Measurements from ENCODE around the gene SGCD. TPM values are rescaled to one million over a fixed set of nuclear protein-coding genes. Genes with fewer than 3 reads are reported as not detected.
"Not testable (repeated sequence)": the region's sequence is repeated elsewhere in the genome, so short reads cannot be mapped to it uniquely, and the experiment has no call there.

SGCD gene
- total RNA-seq, 2 experiments from 2014 or later, result not detected

DNA sequence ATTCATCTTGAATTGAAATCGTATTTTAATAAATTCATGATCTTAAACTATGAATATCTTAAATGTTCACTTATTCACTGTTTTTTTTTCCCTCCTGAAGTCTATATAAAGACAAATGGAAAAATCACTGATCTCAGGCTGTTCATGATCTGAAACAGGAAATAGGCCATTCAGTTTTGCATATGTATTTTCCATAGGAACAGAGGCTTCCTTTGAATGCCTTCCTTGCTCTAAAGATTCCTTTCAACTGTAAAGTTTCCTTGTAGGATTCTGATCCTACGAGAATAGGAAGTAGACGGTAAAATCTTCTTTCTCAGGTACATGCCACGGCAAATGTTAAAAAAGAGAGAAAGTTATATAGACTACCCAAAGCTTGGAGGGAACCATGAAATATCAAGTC lies 328.8 kb downstream of the SGCD start:
- H3K9me2 ChIP-seq (ENCODE audit: insufficient read depth, low read length), result no peaks in the 10 kb centered on the region
- TF ChIP-seq EZH2phosphoT487 (IDR thresholded peaks at IDR 0.05; ENCODE audit: borderline replicate concordance, low read depth, low read length), result no peak
- TF ChIP-seq, protein P1, sequence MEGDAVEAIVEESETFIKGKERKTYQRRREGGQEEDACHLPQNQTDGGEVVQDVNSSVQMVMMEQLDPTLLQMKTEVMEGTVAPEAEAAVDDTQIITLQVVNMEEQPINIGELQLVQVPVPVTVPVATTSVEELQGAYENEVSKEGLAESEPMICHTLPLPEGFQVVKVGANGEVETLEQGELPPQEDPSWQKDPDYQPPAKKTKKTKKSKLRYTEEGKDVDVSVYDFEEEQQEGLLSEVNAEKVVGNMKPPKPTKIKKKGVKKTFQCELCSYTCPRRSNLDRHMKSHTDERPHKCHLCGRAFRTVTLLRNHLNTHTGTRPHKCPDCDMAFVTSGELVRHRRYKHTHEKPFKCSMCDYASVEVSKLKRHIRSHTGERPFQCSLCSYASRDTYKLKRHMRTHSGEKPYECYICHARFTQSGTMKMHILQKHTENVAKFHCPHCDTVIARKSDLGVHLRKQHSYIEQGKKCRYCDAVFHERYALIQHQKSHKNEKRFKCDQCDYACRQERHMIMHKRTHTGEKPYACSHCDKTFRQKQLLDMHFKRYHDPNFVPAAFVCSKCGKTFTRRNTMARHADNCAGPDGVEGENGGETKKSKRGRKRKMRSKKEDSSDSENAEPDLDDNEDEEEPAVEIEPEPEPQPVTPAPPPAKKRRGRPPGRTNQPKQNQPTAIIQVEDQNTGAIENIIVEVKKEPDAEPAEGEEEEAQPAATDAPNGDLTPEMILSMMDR (conservative IDR thresholded peaks at IDR 0.05; ENCODE audit: low read length), result no peak
- H2AFZ ChIP-seq (ENCODE audit: low read length), result peak overlapping the region; percentile 17
- peaks cover 12% of the 10 kb centered on the region for H3K4me1 ChIP-seq (ENCODE audit: insufficient read depth, low read length, poor library complexity, severe bottlenecking)
- H3K9me3 ChIP-seq (ENCODE audit: low read length), result no peaks in the 10 kb centered on the region
- DNase-seq (ENCODE audit: low spot score), result no peak
- H3K4me2 ChIP-seq (ENCODE audit: low read length), result peak overlapping the region; percentile 15
- H3K36me3 ChIP-seq (ENCODE audit: insufficient read depth, low read length), result no peaks in the 10 kb centered on the region
- H4K20me1 ChIP-seq (ENCODE audit: insufficient read depth, low read length), result no peaks in the 10 kb centered on the region
- no peak overlapping the region for H3K27ac ChIP-seq (ENCODE audit: low read depth, low read length, poor library complexity, severe bottlenecking)
- CTCF ChIA-PET (ENCODE audit: unreplicated experiment), result no interaction called here
- intact Hi-C loops (cut with micrococcal nuclease; ENCODE audit: unreplicated experiment), result no loop called here
- H3K4me3 ChIP-seq (ENCODE audit: low read depth, low read length, poor library complexity, severe bottlenecking), result no peak overlapping the region
- POLR2A ChIA-PET, result interaction anchor here (1.0 to 1.3 kb wide), 2 partner anchors 11 to 95 kb away, joined by 3 to 4 read pairs; no protein-coding TSS in a partner anchor
- no peaks in the 10 kb centered on the region for H3K79me2 ChIP-seq (ENCODE audit: insufficient read depth, low read depth, low read length)
- no TSS peak for BruUV-seq (replicated peaks)

DNA sequence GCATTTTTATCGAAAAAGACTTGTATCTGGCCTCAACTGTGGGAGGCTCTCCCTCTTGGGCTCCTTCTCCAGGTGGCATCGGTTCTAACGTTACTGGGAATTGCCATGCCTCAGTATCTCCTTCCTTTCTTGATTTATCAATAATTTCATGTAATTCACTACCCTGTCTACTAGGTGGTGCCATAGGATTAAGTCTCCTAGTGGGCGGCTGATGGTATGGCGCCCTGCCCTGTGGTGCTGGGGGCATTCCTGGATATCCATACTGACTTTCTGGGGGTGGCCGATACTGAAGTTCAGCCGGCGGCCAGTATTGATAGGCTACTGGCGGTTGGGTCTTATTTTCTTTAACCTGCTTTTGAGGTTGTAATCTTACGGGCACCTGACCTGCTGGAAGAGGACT lies 337.9 kb downstream of the SGCD start:
- H3K79me2 ChIP-seq (ENCODE audit: insufficient read depth, low read depth, low read length); H3K27ac ChIP-seq (ENCODE audit: low read depth, low read length, poor library complexity, severe bottlenecking); H3K9me3 ChIP-seq (ENCODE audit: low read length); POLR2A ChIA-PET; H4K20me1 ChIP-seq (ENCODE audit: insufficient read depth, low read length); CTCF ChIA-PET (ENCODE audit: unreplicated experiment); H3K36me3 ChIP-seq (ENCODE audit: insufficient read depth, low read length); DNase-seq (ENCODE audit: low spot score); intact Hi-C loops (cut with micrococcal nuclease; ENCODE audit: unreplicated experiment); H2AFZ ChIP-seq (ENCODE audit: low read length); H3K4me2 ChIP-seq (ENCODE audit: low read length); H3K9me2 ChIP-seq (ENCODE audit: insufficient read depth, low read length); BruUV-seq (replicated peaks); H3K4me3 ChIP-seq (ENCODE audit: low read depth, low read length, poor library complexity, severe bottlenecking); H3K4me1 ChIP-seq (ENCODE audit: insufficient read depth, low read length, poor library complexity, severe bottlenecking): not testable (repeated sequence)
- TF ChIP-seq, protein P1 (conservative IDR thresholded peaks at IDR 0.05; ENCODE audit: low read length), result 0 out of 2 replicates have a peak, but pooled peaks have one; percentile 15

DNA sequence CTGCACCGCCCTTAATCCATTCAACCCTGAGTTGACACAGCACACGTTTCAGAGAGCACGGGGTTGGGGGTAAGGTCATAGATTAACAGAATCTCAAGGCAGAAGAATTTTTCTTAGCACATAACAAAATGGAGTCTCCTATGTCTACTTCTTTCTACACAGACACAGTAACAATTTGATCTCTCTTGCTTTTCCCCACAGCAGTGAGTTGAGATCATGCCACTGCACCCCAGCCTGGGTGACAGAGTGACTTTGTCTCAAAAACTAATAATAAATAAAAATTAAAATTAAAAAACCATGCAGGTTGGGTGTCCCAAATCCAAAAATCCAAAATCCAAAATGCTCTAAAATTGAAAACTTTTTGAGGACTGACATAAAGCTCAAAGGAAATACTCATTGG lies 339.7 kb downstream of the SGCD start:
- DNase-seq (ENCODE audit: low spot score); H3K9me2 ChIP-seq (ENCODE audit: insufficient read depth, low read length); H2AFZ ChIP-seq (ENCODE audit: low read length); BruUV-seq (replicated peaks); H3K36me3 ChIP-seq (ENCODE audit: insufficient read depth, low read length); H3K27ac ChIP-seq (ENCODE audit: low read depth, low read length, poor library complexity, severe bottlenecking); H3K79me2 ChIP-seq (ENCODE audit: insufficient read depth, low read depth, low read length); H3K4me3 ChIP-seq (ENCODE audit: low read depth, low read length, poor library complexity, severe bottlenecking); H3K4me2 ChIP-seq (ENCODE audit: low read length); H3K4me1 ChIP-seq (ENCODE audit: insufficient read depth, low read length, poor library complexity, severe bottlenecking); H4K20me1 ChIP-seq (ENCODE audit: insufficient read depth, low read length); H3K9me3 ChIP-seq (ENCODE audit: low read length); CTCF ChIA-PET (ENCODE audit: unreplicated experiment); intact Hi-C loops (cut with micrococcal nuclease; ENCODE audit: unreplicated experiment): not testable (repeated sequence)
- POLR2A ChIA-PET, result interaction anchor here (1.0 kb wide), 3 partner anchors 11 to 114 kb away, joined by 3 to 4 read pairs (median 3); no protein-coding TSS in a partner anchor

Measured in OCI-LY7 (cell line).